A172 (cell line): ENCODE results near the gene ARHGAP10. TPM values are rescaled to one million over a fixed set of nuclear protein-coding genes. Genes with fewer than 3 reads are reported as not detected.

Experiments used
- DNase-seq: peaks from one replicate; pipeline ENCODE4 v3.0.0-alpha.2; 2015; ENCODE audit warnings: low spot score
- total RNA-seq: library from RNA; depleted of rRNA; stranded (reverse); fragments of >200 nt; shearing (Covaris generic); gene quantifications from 2 replicates; pipeline ENCODE4 v1.2.3, GENCODE V29; 2014

Gene ARHGAP10
- total RNA-seq, 1 experiment from 2014 or later = 9.1 TPM

- peak; percentile 88 for DNase-seq
These were observed 36.2 kb downstream of the ARHGAP10 start for GRCh38 chr4:147768113-147768512.

- peak; percentile 61 for DNase-seq
These were observed 37.5 kb downstream of the ARHGAP10 start for GRCh38 chr4:147769386-147769785.

- no peak for DNase-seq
These were observed 38.9 kb downstream of the ARHGAP10 start for GRCh38 chr4:147770831-147771230.

- no peak for DNase-seq
These were observed 40.2 kb downstream of the ARHGAP10 start for GRCh38 chr4:147772056-147772455.

- DNase-seq = peak; percentile 45
These were observed 40.6 kb downstream of the ARHGAP10 start for GRCh38 chr4:147772459-147772969.

- peak; percentile 22 for DNase-seq
These were observed 41.6 kb downstream of the ARHGAP10 start for GRCh38 chr4:147773261-147774184.

- DNase-seq = no peak
These were observed 44.8 kb downstream of the ARHGAP10 start for GRCh38 chr4:147776716-147777115.

- DNase-seq = peak; percentile 62
These were observed 45.7 kb downstream of the ARHGAP10 start for GRCh38 chr4:147777456-147778091.

GRCh38 chr4:147778942-147779341 is 47.1 kb downstream of the ARHGAP10 start:
- DNase-seq = no peak

GRCh38 chr4:147779451-147779850 is 47.6 kb downstream of the ARHGAP10 start:
- no peak for DNase-seq

GRCh38 chr4:147780137-147780777 is 48.4 kb downstream of the ARHGAP10 start:
- no peak for DNase-seq

- DNase-seq = peak; percentile 23
These were observed 50.3 kb downstream of the ARHGAP10 start for GRCh38 chr4:147782087-147782781.

- DNase-seq = no peak
These were observed 53.2 kb downstream of the ARHGAP10 start for GRCh38 chr4:147785129-147785528.

- no peak for DNase-seq
These were observed 54.1 kb downstream of the ARHGAP10 start for GRCh38 chr4:147786031-147786430.

- DNase-seq = no peak
These were observed 54.6 kb downstream of the ARHGAP10 start for GRCh38 chr4:147786531-147786930.

GRCh38 chr4:147787204-147787603 is 55.3 kb downstream of the ARHGAP10 start:
- peak; percentile 27 for DNase-seq

- no peak for DNase-seq
These were observed 56.9 kb downstream of the ARHGAP10 start for GRCh38 chr4:147788791-147789190.

GRCh38 chr4:147789596-147789995 is 57.7 kb downstream of the ARHGAP10 start:
- no peak for DNase-seq

- DNase-seq = no peak
These were observed 58.5 kb downstream of the ARHGAP10 start for GRCh38 chr4:147790412-147790811.

- DNase-seq = no peak
These were observed 59.5 kb downstream of the ARHGAP10 start for GRCh38 chr4:147791341-147791740.

- DNase-seq = no peak
These were observed 60.0 kb downstream of the ARHGAP10 start for GRCh38 chr4:147791865-147792264.
